Measurements from ENCODE around the gene TMSB10. TPM values are rescaled to one million over a fixed set of nuclear protein-coding genes. Genes with fewer than 3 reads are reported as not detected.
A peak's percentile ranks its signal among the peaks of the same experiment; 100 is the strongest.

TMSB10 gene
- total and polyA plus RNA-seq, 10 donors: 1,416 to 3,827 (median 2,602) TPM

- WGBS, 5 donors: 30 to 36% (median 33%) methylated on average over 7 of the region's 7 CpGs
- H3K4me1 ChIP-seq: peaks cover 8 to 45% (median 35%) of the 10 kb centered on the region in 6 donors
- TF ChIP-seq POLR2AphosphoS5 (IDR thresholded peaks at IDR 0.05) (peak in 1 of 3 donors; percentile 11), CTCF (IDR thresholded peaks at IDR 0.05 in 8 of 11, conservative IDR thresholded peaks at IDR 0.05 in 3 of 11) (no peak), POLR2A (IDR thresholded peaks at IDR 0.05) (no peak)
- H3K9me3 ChIP-seq: no peaks in the 10 kb centered on the region
- no peaks in the 10 kb centered on the region for H3K27me3 ChIP-seq (replicated peaks in 1 of 7)
- DNase-seq: no peak
- H3K36me3 ChIP-seq: no peaks in the 10 kb centered on the region
- intact Hi-C loops (cut with DNase I; ENCODE audit: low total_unique reads): no loop called here
- H3K27ac ChIP-seq: peak overlapping the region; percentile 31 to 85 (median 76)
- H3K4me3 ChIP-seq: peak overlapping the region in 1 of 8 donors; percentile 5
These were observed 14.6 kb downstream of the TMSB10 start for GRCh38 chr2:84919885-84920580.

GRCh38 chr2:84923009-84923408 lies 17.6 kb downstream of the TMSB10 start:
- intact Hi-C loops (cut with DNase I; ENCODE audit: low total_unique reads): no loop called here
- H3K4me1 ChIP-seq: peaks cover 16 to 73% (median 59%) of the 10 kb centered on the region in 6 donors

GRCh38 chr2:84924173-84925106 lies 19.0 kb downstream of the TMSB10 start:
- H3K27me3 ChIP-seq (replicated peaks in 1 of 7): no peaks in the 10 kb centered on the region
- H3K36me3 ChIP-seq: no peaks in the 10 kb centered on the region
- peak overlapping the region in 7 of 8 donors; percentile 23 to 81 (median 69) for H3K27ac ChIP-seq
- peak; percentile 64 for DNase-seq
- 37 to 43% (median 41%) methylated on average over 9 of the region's 9 CpGs for WGBS, 5 donors
- H3K4me3 ChIP-seq: peak overlapping the region in 2 of 8 donors; percentile 15 to 31
- H3K9me3 ChIP-seq: no peaks in the 10 kb centered on the region
- TF ChIP-seq POLR2AphosphoS5 (IDR thresholded peaks at IDR 0.05): peak in 1 of 3 donors; percentile 37
- no peak for TF ChIP-seq POLR2A (IDR thresholded peaks at IDR 0.05)
- H3K4me1 ChIP-seq: peaks cover 16 to 60% (median 49%) of the 10 kb centered on the region in 6 donors
- intact Hi-C loops (cut with DNase I; ENCODE audit: low total_unique reads): loop anchor here (5.0 kb wide), 2 partner anchors 57 to 427 kb away; no protein-coding TSS in a partner anchor

More at GRCh38 chr2:84923009-84923408, 17.6 kb downstream of the TMSB10 start:
- H3K9me3 ChIP-seq: no peaks in the 10 kb centered on the region
- H3K27me3 ChIP-seq (replicated peaks in 1 of 7): no peaks in the 10 kb centered on the region
- H3K36me3 ChIP-seq: no peaks in the 10 kb centered on the region
- no peak overlapping the region for H3K4me3 ChIP-seq
- no peak for DNase-seq
- TF ChIP-seq POLR2AphosphoS5 (IDR thresholded peaks at IDR 0.05) (no peak), CTCF (IDR thresholded peaks at IDR 0.05 in 8 of 11, conservative IDR thresholded peaks at IDR 0.05 in 3 of 11) (no peak), POLR2A (IDR thresholded peaks at IDR 0.05) (no peak)
- no peak overlapping the region for H3K27ac ChIP-seq

- DNase-seq: peak; percentile 76
- intact Hi-C loops (cut with DNase I; ENCODE audit: low total_unique reads): loop anchor here (5.0 kb wide), 2 partner anchors 58 to 428 kb away; no protein-coding TSS in a partner anchor
- Histone ChIP-seq H3K4me3 (peak overlapping the region in 2 of 8 donors; percentile 41 to 79), H3K9me3 (no peaks in the 10 kb centered on the region), H3K36me3 (no peaks in the 10 kb centered on the region), H3K27me3 (replicated peaks in 1 of 7) (no peaks in the 10 kb centered on the region), H3K27ac (peak overlapping the region in 5 of 8 donors; percentile 43 to 81 (median 78)), H3K4me1 (peaks cover 16 to 51% (median 41%) of the 10 kb centered on the region in 6 donors)
- WGBS, 5 donors: 94 to 100% (median 97%) methylated on average over 2 of the region's 2 CpGs
- TF ChIP-seq CTCF (IDR thresholded peaks at IDR 0.05 in 8 of 11, conservative IDR thresholded peaks at IDR 0.05 in 3 of 11): no peak
- TF ChIP-seq POLR2AphosphoS5 (IDR thresholded peaks at IDR 0.05): no peak
- TF ChIP-seq POLR2A (IDR thresholded peaks at IDR 0.05): no peak
These were observed 19.9 kb downstream of the TMSB10 start for GRCh38 chr2:84925336-84925723.
